Measurements from ENCODE around the gene CLDN25.

The CLDN25 gene

GRCh38 chr11:113779496-113779895 lies at the start of gene CLDN25:
Gene CLDN25, plus strand, starts transcription at chr11:113779796. Its CDS starts 0 bp downstream, at chr11:113779796.
- no peaks in the 10 kb centered on the region for H3K9me3 ChIP-seq (ENCODE audit: control insufficient read depth, low read length)
- H3K27ac ChIP-seq: no peak within 1 kb of the TSS
- peak within 1 kb of the TSS; percentile 2 for H3K4me3 ChIP-seq (ENCODE audit: low read depth, low read length)
- H3K4me1 ChIP-seq: no peaks in the 10 kb centered on the region
- H3K27me3 ChIP-seq (ENCODE audit: control insufficient read depth, insufficient read depth, low read length): no peaks in the 10 kb centered on the region
- no peak within 1 kb of the TSS for H3K9ac ChIP-seq
- TF ChIP-seq CTCF (IDR thresholded peaks at IDR 0.05): no peak
- no peak within 1 kb of the TSS for H3K4me2 ChIP-seq (ENCODE audit: low read length)
- no peak within 1 kb of the TSS for H2AFZ ChIP-seq
- no peaks in the 10 kb centered on the region for H3K79me2 ChIP-seq
- H3K36me3 ChIP-seq (ENCODE audit: control insufficient read depth, insufficient read depth, low read length): no peaks in the 10 kb centered on the region

- no peak overlapping the region for H2AFZ ChIP-seq
- no peaks in the 10 kb centered on the region for H3K4me1 ChIP-seq
- H3K79me2 ChIP-seq: no peaks in the 10 kb centered on the region
- H3K27ac ChIP-seq: no peak overlapping the region
- H3K4me2 ChIP-seq (ENCODE audit: low read length): no peak overlapping the region
- no peaks in the 10 kb centered on the region for H3K9me3 ChIP-seq (ENCODE audit: control insufficient read depth, low read length)
- TF ChIP-seq CTCF (IDR thresholded peaks at IDR 0.05): peak; percentile 55
- no peaks in the 10 kb centered on the region for H3K27me3 ChIP-seq (ENCODE audit: control insufficient read depth, insufficient read depth, low read length)
- H3K36me3 ChIP-seq (ENCODE audit: control insufficient read depth, insufficient read depth, low read length): no peaks in the 10 kb centered on the region
- no peak overlapping the region for H3K9ac ChIP-seq
- H3K4me3 ChIP-seq (ENCODE audit: low read depth, low read length): no peak overlapping the region
Measured at GRCh38 chr11:113730887-113731726, 48.5 kb upstream of the CLDN25 start.

- H3K4me1 ChIP-seq: no peaks in the 10 kb centered on the region
- H3K36me3 ChIP-seq (ENCODE audit: control insufficient read depth, insufficient read depth, low read length): no peaks in the 10 kb centered on the region
- H3K9me3 ChIP-seq (ENCODE audit: control insufficient read depth, low read length): no peaks in the 10 kb centered on the region
- no peak for TF ChIP-seq CTCF (IDR thresholded peaks at IDR 0.05)
- H3K27me3 ChIP-seq (ENCODE audit: control insufficient read depth, insufficient read depth, low read length): no peaks in the 10 kb centered on the region
- no peaks in the 10 kb centered on the region for H3K79me2 ChIP-seq
- H3K9ac ChIP-seq: no peak overlapping the region
- H3K4me2 ChIP-seq (ENCODE audit: low read length): no peak overlapping the region
- H3K27ac ChIP-seq: no peak overlapping the region
- H2AFZ ChIP-seq: no peak overlapping the region
- H3K4me3 ChIP-seq (ENCODE audit: low read depth, low read length): no peak overlapping the region
Measured at GRCh38 chr11:113732092-113732491, 47.5 kb upstream of the CLDN25 start.

- H3K36me3 ChIP-seq (ENCODE audit: control insufficient read depth, insufficient read depth, low read length): no peaks in the 10 kb centered on the region
- no peak overlapping the region for H3K27ac ChIP-seq
- H2AFZ ChIP-seq: no peak overlapping the region
- no peak overlapping the region for H3K9ac ChIP-seq
- H3K27me3 ChIP-seq (ENCODE audit: control insufficient read depth, insufficient read depth, low read length): no peaks in the 10 kb centered on the region
- no peaks in the 10 kb centered on the region for H3K79me2 ChIP-seq
- no peaks in the 10 kb centered on the region for H3K9me3 ChIP-seq (ENCODE audit: control insufficient read depth, low read length)
- no peak for TF ChIP-seq CTCF (IDR thresholded peaks at IDR 0.05)
- H3K4me2 ChIP-seq (ENCODE audit: low read length): no peak overlapping the region
- no peaks in the 10 kb centered on the region for H3K4me1 ChIP-seq
- no peak overlapping the region for H3K4me3 ChIP-seq (ENCODE audit: low read depth, low read length)
Measured at GRCh38 chr11:113736323-113736722, 43.3 kb upstream of the CLDN25 start.

GRCh38 chr11:113752932-113753331 lies 26.7 kb upstream of the CLDN25 start:
- Histone ChIP-seq H3K9ac (no peak overlapping the region), H3K79me2 (no peaks in the 10 kb centered on the region), H3K4me2 (ENCODE audit: low read length) (no peak overlapping the region), H2AFZ (no peak overlapping the region), H3K27ac (no peak overlapping the region), H3K36me3 (ENCODE audit: control insufficient read depth, insufficient read depth, low read length) (no peaks in the 10 kb centered on the region), H3K9me3 (ENCODE audit: control insufficient read depth, low read length) (no peaks in the 10 kb centered on the region), H3K27me3 (ENCODE audit: control insufficient read depth, insufficient read depth, low read length) (no peaks in the 10 kb centered on the region), H3K4me1 (no peaks in the 10 kb centered on the region), H3K4me3 (ENCODE audit: low read depth, low read length) (no peak overlapping the region)
- TF ChIP-seq CTCF (IDR thresholded peaks at IDR 0.05): no peak

All from parathyroid adenoma (tissue), 2 donors.